AG09309 (cell line): ENCODE results near the gene BCKDHB.

Experiments
- DNase-seq: peaks from one replicate; pipeline ENCODE4 v3.0.0-alpha.2; 2010; ENCODE audit warnings: low read depth
- H3K4me3 ChIP-seq: 2 replicates; pipeline ENCODE4 v1.5.1; 2011; ENCODE audit warnings: mild to moderate bottlenecking, low read depth, low read length, moderate library complexity; ENCODE audit not compliant: control insufficient read depth
- TF ChIP-seq, protein P1 (sequence below): IDR thresholded peaks from 2 replicates; pipeline ENCODE4 v1.5.1; 2011; ENCODE audit warnings: mild to moderate bottlenecking, low read depth, low read length, inconsistent platforms; ENCODE audit not compliant: insufficient read depth, control insufficient read depth; ENCODE audit errors: missing control alignments

Gene BCKDHB

DNA sequence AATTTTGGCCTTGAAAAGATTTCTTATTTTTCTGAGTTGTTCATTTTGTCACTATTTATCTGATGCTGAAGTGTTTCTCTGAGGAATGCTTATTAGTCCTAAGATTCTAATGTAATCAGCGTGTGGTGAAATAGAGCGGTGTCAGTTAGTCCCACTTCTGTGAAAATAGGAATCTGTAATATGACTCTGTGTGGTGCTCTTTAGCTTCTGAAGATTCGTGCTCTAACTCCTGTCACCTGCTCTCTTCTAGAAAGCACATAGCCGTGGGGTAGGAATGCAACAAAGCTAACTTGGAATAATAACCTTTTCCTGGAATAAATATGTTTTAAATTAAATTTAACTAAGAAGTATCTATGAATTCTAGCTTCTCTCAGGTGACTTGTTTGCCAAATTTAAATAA is 90.4 kb downstream of the BCKDHB start:
- H3K4me3 ChIP-seq = no peak overlapping the region
- no peak for DNase-seq
- TF ChIP-seq, protein P1, sequence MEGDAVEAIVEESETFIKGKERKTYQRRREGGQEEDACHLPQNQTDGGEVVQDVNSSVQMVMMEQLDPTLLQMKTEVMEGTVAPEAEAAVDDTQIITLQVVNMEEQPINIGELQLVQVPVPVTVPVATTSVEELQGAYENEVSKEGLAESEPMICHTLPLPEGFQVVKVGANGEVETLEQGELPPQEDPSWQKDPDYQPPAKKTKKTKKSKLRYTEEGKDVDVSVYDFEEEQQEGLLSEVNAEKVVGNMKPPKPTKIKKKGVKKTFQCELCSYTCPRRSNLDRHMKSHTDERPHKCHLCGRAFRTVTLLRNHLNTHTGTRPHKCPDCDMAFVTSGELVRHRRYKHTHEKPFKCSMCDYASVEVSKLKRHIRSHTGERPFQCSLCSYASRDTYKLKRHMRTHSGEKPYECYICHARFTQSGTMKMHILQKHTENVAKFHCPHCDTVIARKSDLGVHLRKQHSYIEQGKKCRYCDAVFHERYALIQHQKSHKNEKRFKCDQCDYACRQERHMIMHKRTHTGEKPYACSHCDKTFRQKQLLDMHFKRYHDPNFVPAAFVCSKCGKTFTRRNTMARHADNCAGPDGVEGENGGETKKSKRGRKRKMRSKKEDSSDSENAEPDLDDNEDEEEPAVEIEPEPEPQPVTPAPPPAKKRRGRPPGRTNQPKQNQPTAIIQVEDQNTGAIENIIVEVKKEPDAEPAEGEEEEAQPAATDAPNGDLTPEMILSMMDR = no peak

DNA sequence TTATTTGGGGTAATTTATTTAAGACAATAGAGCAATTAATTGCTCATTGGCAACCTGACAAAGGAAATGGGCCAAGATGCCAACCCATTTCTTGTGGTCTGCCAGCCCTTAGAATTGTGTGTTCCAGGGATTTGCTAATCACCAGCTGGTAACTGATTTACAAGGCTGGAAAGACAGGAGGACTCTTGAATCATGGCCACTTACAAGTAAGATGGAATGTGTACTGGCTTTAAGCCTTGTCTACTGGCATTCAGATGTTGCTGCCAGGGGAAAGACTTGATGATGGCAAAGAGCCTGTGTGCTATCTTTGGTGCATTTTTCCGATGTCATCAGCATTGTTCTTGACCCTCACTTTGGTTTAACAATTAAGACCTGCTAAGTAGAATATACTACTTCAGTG is 91.0 kb downstream of the BCKDHB start:
- DNase-seq = peak; percentile 62
- no peak overlapping the region for H3K4me3 ChIP-seq
- TF ChIP-seq, protein P1 = no peak

DNA sequence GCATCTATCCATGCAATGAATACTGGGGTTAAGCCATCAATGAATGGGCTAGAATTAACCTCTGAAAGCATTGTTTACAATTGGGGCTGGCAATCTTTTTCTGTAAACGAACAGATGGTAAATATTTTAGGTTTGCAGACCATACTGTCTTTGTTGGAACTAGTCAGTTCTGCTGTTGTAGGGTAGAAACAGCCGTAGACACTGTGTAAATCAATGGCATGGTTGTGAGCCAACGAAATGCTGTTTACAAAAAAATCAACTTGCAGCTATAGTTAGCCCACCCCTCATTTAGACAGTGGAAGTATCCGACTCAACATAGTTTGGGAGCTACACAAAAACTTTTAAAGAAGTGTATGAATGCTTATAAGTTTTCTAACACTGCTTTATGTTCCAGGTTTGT is 91.5 kb downstream of the BCKDHB start:
- no peak overlapping the region for H3K4me3 ChIP-seq
- DNase-seq = no peak
- TF ChIP-seq, protein P1 = no peak

DNA sequence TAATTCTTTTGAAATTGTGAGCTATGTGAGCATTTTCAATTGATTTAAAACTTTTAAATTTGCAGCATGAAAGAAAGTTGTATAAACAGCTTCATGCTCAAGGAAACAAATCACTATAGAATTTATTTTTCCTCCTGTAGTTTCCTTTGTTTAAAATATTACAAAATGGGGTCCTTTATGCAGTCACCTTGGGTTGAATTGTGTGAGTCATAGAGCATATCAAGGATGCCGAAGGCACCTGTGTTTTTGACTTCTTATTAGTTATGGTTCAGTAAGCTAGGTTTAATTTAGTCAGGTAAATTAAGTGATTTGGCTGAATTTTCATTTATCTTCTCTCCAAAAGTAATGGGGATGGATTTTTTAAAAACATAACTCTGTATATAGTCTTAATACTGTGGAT is 96.8 kb downstream of the BCKDHB start:
- no peak overlapping the region for H3K4me3 ChIP-seq
- TF ChIP-seq, protein P1 = no peak

DNA sequence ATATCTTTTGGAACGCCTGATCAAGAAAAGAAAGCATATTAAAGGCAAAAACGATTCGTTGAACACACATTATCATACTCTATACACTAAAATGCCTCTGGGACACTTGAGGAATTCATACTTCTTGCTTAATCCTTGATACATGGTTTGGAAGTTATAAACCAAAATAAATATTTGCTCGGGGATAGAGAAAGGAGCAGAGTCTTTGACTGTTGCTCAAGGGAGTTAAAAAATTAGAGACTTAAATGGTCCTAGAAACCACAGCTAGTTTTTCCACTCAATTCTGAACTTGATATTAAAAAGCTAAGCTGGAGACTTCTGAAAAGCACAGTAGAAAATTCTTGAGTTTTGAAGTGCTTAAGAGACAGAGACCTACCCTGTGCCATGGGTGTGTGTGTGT is 98.9 kb downstream of the BCKDHB start:
- H3K4me3 ChIP-seq = no peak overlapping the region
- DNase-seq = no peak
- TF ChIP-seq, protein P1 = no peak

More for the DNA sequence above, 96.8 kb downstream of the BCKDHB start:
- no peak for DNase-seq

DNA sequence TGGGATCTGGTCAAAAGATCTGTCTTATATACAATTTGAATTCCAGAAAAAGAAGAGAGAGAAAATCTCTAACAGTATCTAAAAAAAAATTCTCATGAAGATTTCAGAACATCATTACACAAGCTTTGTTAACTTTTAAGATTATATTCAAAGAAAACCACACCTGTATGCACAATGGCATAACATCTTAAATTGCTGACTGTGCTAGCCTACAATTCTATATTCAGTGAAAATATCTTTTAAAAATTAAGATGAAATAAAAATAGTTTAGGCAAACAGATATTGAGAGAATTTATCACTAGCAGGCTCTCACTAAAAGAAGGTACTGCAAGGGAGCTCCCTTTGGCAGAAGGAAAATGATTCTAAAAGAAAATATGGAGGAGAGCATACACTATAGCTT is 100.3 kb downstream of the BCKDHB start:
- DNase-seq = no peak
- TF ChIP-seq, protein P1 = no peak
- no peak overlapping the region for H3K4me3 ChIP-seq

DNA sequence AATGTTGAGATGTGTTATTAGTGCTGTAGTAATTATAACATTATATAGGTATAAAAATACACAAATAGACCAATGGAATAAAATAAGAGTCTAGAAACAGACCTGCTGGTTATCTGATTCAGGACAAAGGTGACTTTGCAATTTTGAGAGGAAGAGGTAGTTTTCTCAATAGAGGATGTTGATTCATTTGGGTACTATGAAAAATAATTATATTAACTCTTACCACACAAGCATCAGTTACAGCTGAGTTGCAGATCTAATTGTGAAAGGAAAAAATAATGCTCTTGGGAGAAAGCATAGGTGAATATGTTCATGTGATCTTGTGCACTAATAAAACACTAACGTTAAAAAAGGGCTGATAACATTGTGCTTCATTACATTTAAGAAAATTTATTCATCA is 103.0 kb downstream of the BCKDHB start:
- no peak for DNase-seq
- no peak overlapping the region for H3K4me3 ChIP-seq
- TF ChIP-seq, protein P1 = no peak
